Stimulated activated naive CD8-positive, alpha-beta T cell treated with anti-CD3 and anti-CD28 coated beads, Interleukin-15, amount 100 ng/mL, for 72 hours (primary cell): ENCODE measurements around the gene NR6A1.

ENCODE experiments used
- ATAC-seq: fragments of 150-1000 bp; cut with Tn5 transposase; 2 replicates; pipeline ENCODE4 v1.10.0; 2021; ENCODE audit warnings: mild to moderate bottlenecking, moderate library complexity
- DNase-seq, 2 donors: peaks; one replicate each; pipeline ENCODE4 v3.0.0; 2021 to 2022
- H3K27ac Mint-ChIP-seq, 2 donors: one replicate each; pipeline ENCODE4 v1.8.0; 2022; ENCODE audit warnings: mild to moderate bottlenecking in 2 of 2, mixed read lengths in 2 of 2, moderate library complexity in 2 of 2
- H3K27me3 Mint-ChIP-seq: one replicate; pipeline ENCODE4 v1.8.0; 2022; ENCODE audit warnings: mixed read lengths
- H3K4me1 Mint-ChIP-seq: one replicate; pipeline ENCODE4 v1.8.0; 2022; ENCODE audit warnings: mild to moderate bottlenecking, mixed read lengths
- H3K4me3 Mint-ChIP-seq, 2 donors: one replicate each; pipeline ENCODE4 v1.8.0; 2022; ENCODE audit warnings: mild to moderate bottlenecking in 2 of 2, mixed read lengths in 2 of 2, moderate library complexity in 1 of 2
- H3K9me3 Mint-ChIP-seq, 2 donors: one replicate each; pipeline ENCODE4 v1.8.0; 2022; ENCODE audit warnings: mixed read lengths in 2 of 2

The NR6A1 gene

GRCh38 chr9:124532897-124533296, 238.2 kb downstream of the NR6A1 start:
- no peaks in the 10 kb centered on the region for H3K27me3 Mint-ChIP-seq
- no peaks in the 10 kb centered on the region for H3K4me1 Mint-ChIP-seq
- ATAC-seq = no peak
- no peak for DNase-seq
- H3K4me3 Mint-ChIP-seq = no peak overlapping the region
- H3K9me3 Mint-ChIP-seq = no peaks in the 10 kb centered on the region
- no peak overlapping the region for H3K27ac Mint-ChIP-seq

GRCh38 chr9:124531115-124531514, 240.0 kb downstream of the NR6A1 start:
- Mint-ChIP-seq H3K4me3 (no peak overlapping the region), H3K4me1 (no peaks in the 10 kb centered on the region), H3K27ac (no peak overlapping the region), H3K9me3 (no peaks in the 10 kb centered on the region), H3K27me3 (no peaks in the 10 kb centered on the region)
- ATAC-seq = no peak
- no peak for DNase-seq

- no peak overlapping the region for H3K4me3 Mint-ChIP-seq
- H3K27ac Mint-ChIP-seq = no peak overlapping the region
- no peaks in the 10 kb centered on the region for H3K4me1 Mint-ChIP-seq
- ATAC-seq (no peak), DNase-seq (no peak)
- no peaks in the 10 kb centered on the region for H3K27me3 Mint-ChIP-seq
- H3K9me3 Mint-ChIP-seq = no peaks in the 10 kb centered on the region
Observed at GRCh38 chr9:124530246-124530645, 240.9 kb downstream of the NR6A1 start.

- ATAC-seq (no peak), DNase-seq (no peak)
- no peaks in the 10 kb centered on the region for H3K4me1 Mint-ChIP-seq
- H3K4me3 Mint-ChIP-seq = no peak overlapping the region
- H3K9me3 Mint-ChIP-seq = no peaks in the 10 kb centered on the region
- H3K27ac Mint-ChIP-seq = no peak overlapping the region
- no peaks in the 10 kb centered on the region for H3K27me3 Mint-ChIP-seq
Observed at GRCh38 chr9:124527781-124528180, 243.3 kb downstream of the NR6A1 start.

- Mint-ChIP-seq H3K4me3 (no peak overlapping the region), H3K27me3 (peaks cover 3% of the 10 kb centered on the region), H3K9me3 (no peaks in the 10 kb centered on the region), H3K27ac (no peak overlapping the region), H3K4me1 (no peaks in the 10 kb centered on the region)
- DNase-seq (no peak), ATAC-seq (no peak)
Observed at GRCh38 chr9:124526174-124526573, 244.9 kb downstream of the NR6A1 start.

- no peak for ATAC-seq
- Mint-ChIP-seq H3K27me3 (peaks cover 8% of the 10 kb centered on the region), H3K4me1 (no peaks in the 10 kb centered on the region), H3K9me3 (no peaks in the 10 kb centered on the region), H3K4me3 (no peak overlapping the region), H3K27ac (no peak overlapping the region)
- no peak for DNase-seq
Observed at GRCh38 chr9:124522121-124523098, 248.7 kb downstream of the NR6A1 start.

GRCh38 chr9:124521142-124521541, 250.0 kb downstream of the NR6A1 start:
- Mint-ChIP-seq H3K4me1 (no peaks in the 10 kb centered on the region), H3K4me3 (no peak overlapping the region), H3K27ac (no peak overlapping the region), H3K9me3 (no peaks in the 10 kb centered on the region), H3K27me3 (peaks cover 8% of the 10 kb centered on the region)
- ATAC-seq (no peak), DNase-seq (peak in 1 of 2 donors; percentile 3)

- no peak for DNase-seq
- H3K4me3 Mint-ChIP-seq = no peak overlapping the region
- no peaks in the 10 kb centered on the region for H3K4me1 Mint-ChIP-seq
- H3K9me3 Mint-ChIP-seq = no peaks in the 10 kb centered on the region
- H3K27me3 Mint-ChIP-seq = peaks cover 8% of the 10 kb centered on the region
- H3K27ac Mint-ChIP-seq = no peak overlapping the region
- no peak for ATAC-seq
Observed at GRCh38 chr9:124520206-124520596, 250.9 kb downstream of the NR6A1 start.

- Mint-ChIP-seq H3K4me1 (no peaks in the 10 kb centered on the region), H3K9me3 (no peaks in the 10 kb centered on the region), H3K4me3 (no peak overlapping the region), H3K27ac (no peak overlapping the region), H3K27me3 (peaks cover 8% of the 10 kb centered on the region)
- ATAC-seq (no peak), DNase-seq (no peak)
Observed at GRCh38 chr9:124518116-124518515, 253.0 kb downstream of the NR6A1 start.

GRCh38 chr9:124517600-124517999, 253.5 kb downstream of the NR6A1 start:
- H3K4me1 Mint-ChIP-seq = no peaks in the 10 kb centered on the region
- DNase-seq (no peak), ATAC-seq (no peak)
- H3K4me3 Mint-ChIP-seq = no peak overlapping the region
- H3K27me3 Mint-ChIP-seq = peaks cover 8% of the 10 kb centered on the region
- H3K27ac Mint-ChIP-seq = peak overlapping the region; percentile 49 to 79
- H3K9me3 Mint-ChIP-seq = no peaks in the 10 kb centered on the region

GRCh38 chr9:124514874-124515273, 256.2 kb downstream of the NR6A1 start:
- H3K9me3 Mint-ChIP-seq = no peaks in the 10 kb centered on the region
- DNase-seq (no peak), ATAC-seq (no peak)
- no peak overlapping the region for H3K4me3 Mint-ChIP-seq
- no peaks in the 10 kb centered on the region for H3K4me1 Mint-ChIP-seq
- no peaks in the 10 kb centered on the region for H3K27me3 Mint-ChIP-seq
- H3K27ac Mint-ChIP-seq = no peak overlapping the region

- H3K4me3 Mint-ChIP-seq = no peak overlapping the region
Observed at GRCh38 chr9:124514125-124514524, 257.0 kb downstream of the NR6A1 start.

GRCh38 chr9:124513376-124513994, 257.6 kb downstream of the NR6A1 start:
- no peaks in the 10 kb centered on the region for H3K27me3 Mint-ChIP-seq
- DNase-seq = no peak
- H3K9me3 Mint-ChIP-seq = no peaks in the 10 kb centered on the region
- no peak for ATAC-seq
- H3K4me1 Mint-ChIP-seq = no peaks in the 10 kb centered on the region
- peak overlapping the region; percentile 0 to 84 for H3K27ac Mint-ChIP-seq
- no peak overlapping the region for H3K4me3 Mint-ChIP-seq

More at GRCh38 chr9:124514125-124514524, 257.0 kb downstream of the NR6A1 start:
- Mint-ChIP-seq H3K4me1 (no peaks in the 10 kb centered on the region), H3K9me3 (no peaks in the 10 kb centered on the region), H3K27ac (no peak overlapping the region), H3K27me3 (no peaks in the 10 kb centered on the region)
- DNase-seq = no peak
- ATAC-seq = no peak

- H3K4me3 Mint-ChIP-seq = no peak overlapping the region
- no peaks in the 10 kb centered on the region for H3K27me3 Mint-ChIP-seq
- ATAC-seq = no peak
- H3K27ac Mint-ChIP-seq = no peak overlapping the region
- H3K4me1 Mint-ChIP-seq = no peaks in the 10 kb centered on the region
- H3K9me3 Mint-ChIP-seq = no peaks in the 10 kb centered on the region
- no peak for DNase-seq
Observed at GRCh38 chr9:124512806-124513204, 258.3 kb downstream of the NR6A1 start.

- no peaks in the 10 kb centered on the region for H3K9me3 Mint-ChIP-seq
- no peak overlapping the region for H3K4me3 Mint-ChIP-seq
- no peaks in the 10 kb centered on the region for H3K27me3 Mint-ChIP-seq
- ATAC-seq (peak; percentile 19), DNase-seq (no peak)
- H3K27ac Mint-ChIP-seq = no peak overlapping the region
- H3K4me1 Mint-ChIP-seq = no peaks in the 10 kb centered on the region
Observed at GRCh38 chr9:124511891-124512805, 259.0 kb downstream of the NR6A1 start.
